HEK293 (cell line): ENCODE results near the gene ROBO1.

Experiments
- CTCF ChIA-PET: fragments of 350-600 bp; formaldehyde crosslinking; extraction: SDS; loops from one replicate; lab custom pipeline; 2021; ENCODE audit warnings: antibody characterized with exemption; lab: Yijun Ruan, JAX
- POLR2A ChIA-PET: fragments of 300-600 bp; formaldehyde crosslinking; extraction: SDS; loops from one replicate; lab custom pipeline; 2020; ENCODE audit warnings: antibody characterized with exemption, inconsistent platforms; lab: Yijun Ruan, JAX
- H3K27ac ChIP-seq: fragments of 200-500 bp; sonication (Bioruptor generic); 2 replicates; pipeline ENCODE4 v1.5.1; 2014; ENCODE audit warnings: low read depth, low read length, control low read depth, inconsistent platforms; ENCODE audit errors: extremely low read depth
- H3K36me3 ChIP-seq, 2 experiments: fragments of 200-500 bp in 1 of 2; sonication (Bioruptor generic) in 1 of 2; 1 replicate in 1 of 2; 2 replicates in 1 of 2; pipeline ENCODE4 v1.5.1; 2014 to 2017; ENCODE audit warnings: inconsistent platforms in 2 of 2, low read length in 2 of 2; ENCODE audit not compliant: control insufficient read depth in 2 of 2, insufficient read depth in 1 of 2
- H3K4me1 ChIP-seq: fragments of 200-500 bp; sonication (Bioruptor generic); 2 replicates; pipeline ENCODE4 v1.5.1; 2014; ENCODE audit warnings: mild to moderate bottlenecking, low read length, inconsistent platforms; ENCODE audit not compliant: control insufficient read depth, insufficient read depth
- H3K4me3 ChIP-seq: 2 replicates; pipeline ENCODE4 v1.5.1; 2011; ENCODE audit warnings: low read depth, mild to moderate bottlenecking, control low read depth, low read length, moderate library complexity
- H3K9me3 ChIP-seq: fragments of 200-500 bp; sonication (Bioruptor generic); 2 replicates; pipeline ENCODE4 v1.5.1; 2014; ENCODE audit warnings: low read depth, low read length, inconsistent platforms; ENCODE audit not compliant: control insufficient read depth, insufficient read depth
- FEZF1 ChIP-seq: fragments of 450-650 bp; formaldehyde crosslinking; IDR thresholded peaks from 2 replicates; pipeline ENCODE4 v1.5.1; 2016; ENCODE audit warnings: missing biosample characterization, missing genetic modification characterization
- IKZF3 ChIP-seq: fragments of 450-650 bp; IDR thresholded peaks from 2 replicates; pipeline ENCODE4 v1.5.0; 2018; ENCODE audit warnings: missing biosample characterization, mild to moderate bottlenecking, missing genetic modification characterization, moderate library complexity
- MEIS1 ChIP-seq: sonication (generic); formaldehyde crosslinking; IDR thresholded peaks from 2 replicates; pipeline ENCODE4 v1.8.1; 2022; ENCODE audit warnings: missing genetic modification reagents, mild to moderate bottlenecking, borderline replicate concordance
- OVOL3 ChIP-seq: fragments of 450-650 bp; formaldehyde crosslinking; IDR thresholded peaks from 2 replicates; pipeline ENCODE4 v1.5.1; 2016; ENCODE audit warnings: missing biosample characterization, missing genetic modification characterization
- PRDM10 ChIP-seq: fragments of 450-650 bp; formaldehyde crosslinking; IDR thresholded peaks from 2 replicates; pipeline ENCODE4 v1.5.1; 2016; ENCODE audit warnings: missing biosample characterization, missing genetic modification characterization
- SCRT1 ChIP-seq: fragments of 450-650 bp; formaldehyde crosslinking; IDR thresholded peaks from 2 replicates; pipeline ENCODE4 v1.5.1; 2016; ENCODE audit warnings: missing biosample characterization, missing genetic modification characterization, borderline replicate concordance
- SP3 ChIP-seq: fragments of 450-650 bp; formaldehyde crosslinking; IDR thresholded peaks from 2 replicates; pipeline ENCODE4 v1.5.1; 2016; ENCODE audit warnings: missing biosample characterization, missing genetic modification characterization
- TRIM28 ChIP-seq: IDR thresholded peaks from 2 replicates; pipeline ENCODE4 v1.6.1; 2011; ENCODE audit warnings: low read length, control low read depth, borderline replicate concordance
- YY1 ChIP-seq: fragments of 450-650 bp; formaldehyde crosslinking; IDR thresholded peaks from 2 replicates; pipeline ENCODE4 v1.5.1; 2018; ENCODE audit warnings: missing biosample characterization, missing genetic modification characterization
- ZNF174 ChIP-seq: fragments of 450-650 bp; formaldehyde crosslinking; IDR thresholded peaks from 2 replicates; pipeline ENCODE4 v1.5.0; 2017; ENCODE audit warnings: missing biosample characterization, mild to moderate bottlenecking, missing genetic modification characterization
- ZNF202 ChIP-seq: fragments of 450-650 bp; formaldehyde crosslinking; IDR thresholded peaks from 2 replicates; pipeline ENCODE4 v1.5.1; 2016; ENCODE audit warnings: missing biosample characterization, missing genetic modification characterization, borderline replicate concordance
- ZNF23 ChIP-seq: fragments of 450-650 bp; formaldehyde crosslinking; IDR thresholded peaks from 2 replicates; pipeline ENCODE4 v1.5.1; 2016; ENCODE audit warnings: missing biosample characterization, missing genetic modification characterization, borderline replicate concordance
- ZNF335 ChIP-seq: fragments of 450-650 bp; formaldehyde crosslinking; conservative IDR thresholded peaks from 2 replicates; pipeline ENCODE4 v1.5.1; 2016; ENCODE audit warnings: missing biosample characterization, missing genetic modification characterization
- ZNF350 ChIP-seq: fragments of 450-650 bp; formaldehyde crosslinking; IDR thresholded peaks from 2 replicates; pipeline ENCODE4 v1.5.0; 2017; ENCODE audit warnings: missing biosample characterization, mild to moderate bottlenecking, missing genetic modification characterization
- ZNF366 ChIP-seq: fragments of 450-650 bp; formaldehyde crosslinking; conservative IDR thresholded peaks from 2 replicates; pipeline ENCODE4 v1.5.1; 2016; ENCODE audit warnings: missing biosample characterization, missing genetic modification characterization
- ZNF488 ChIP-seq: fragments of 450-650 bp; formaldehyde crosslinking; IDR thresholded peaks from 2 replicates; pipeline ENCODE4 v1.5.1; 2016; ENCODE audit warnings: missing biosample characterization, missing genetic modification characterization
- ZNF530 ChIP-seq: fragments of 450-650 bp; formaldehyde crosslinking; IDR thresholded peaks from 2 replicates; pipeline ENCODE4 v1.5.1; 2016; ENCODE audit warnings: low read depth, missing biosample characterization, missing genetic modification characterization
- ZNF600 ChIP-seq: fragments of 450-650 bp; formaldehyde crosslinking; IDR thresholded peaks from 2 replicates; pipeline ENCODE4 v1.5.1; 2016; ENCODE audit warnings: missing biosample characterization, missing genetic modification characterization
- ZNF660 ChIP-seq: fragments of 450-650 bp; IDR thresholded peaks from 2 replicates; pipeline ENCODE4 v1.5.1; 2018; ENCODE audit warnings: missing biosample characterization, mild to moderate bottlenecking, missing genetic modification characterization
- ZNF670 ChIP-seq: fragments of 450-650 bp; formaldehyde crosslinking; IDR thresholded peaks from 2 replicates; pipeline ENCODE4 v1.5.1; 2016; ENCODE audit warnings: missing biosample characterization, missing genetic modification characterization, low read depth
- ZNF701 ChIP-seq: fragments of 450-650 bp; formaldehyde crosslinking; IDR thresholded peaks from 2 replicates; pipeline ENCODE4 v1.5.1; 2016; ENCODE audit warnings: missing biosample characterization, missing genetic modification characterization
- ZSCAN30 ChIP-seq: fragments of 450-650 bp; IDR thresholded peaks from 2 replicates; pipeline ENCODE4 v1.5.1; 2018; ENCODE audit warnings: missing biosample characterization, mild to moderate bottlenecking, missing genetic modification characterization, moderate library complexity
- ZXDB ChIP-seq: fragments of 450-650 bp; formaldehyde crosslinking; IDR thresholded peaks from 2 replicates; pipeline ENCODE4 v1.5.1; 2016; ENCODE audit warnings: missing biosample characterization, missing genetic modification characterization
- TF ChIP-seq, protein P1 (sequence below): fragments of 450-650 bp; formaldehyde crosslinking; IDR thresholded peaks from 2 replicates; pipeline ENCODE4 v1.5.1; 2017; ENCODE audit warnings: missing biosample characterization, missing genetic modification characterization
- TF ChIP-seq, protein P2 (sequence below): fragments of 450-650 bp; formaldehyde crosslinking; IDR thresholded peaks from 2 replicates; pipeline ENCODE4 v1.5.1; 2016; ENCODE audit warnings: missing biosample characterization, missing genetic modification characterization
- TF ChIP-seq, protein P3 (sequence below): fragments of 450-650 bp; formaldehyde crosslinking; IDR thresholded peaks from 2 replicates; pipeline ENCODE4 v1.5.1; 2016; ENCODE audit warnings: missing biosample characterization, missing genetic modification characterization

ROBO1 gene

DNA sequence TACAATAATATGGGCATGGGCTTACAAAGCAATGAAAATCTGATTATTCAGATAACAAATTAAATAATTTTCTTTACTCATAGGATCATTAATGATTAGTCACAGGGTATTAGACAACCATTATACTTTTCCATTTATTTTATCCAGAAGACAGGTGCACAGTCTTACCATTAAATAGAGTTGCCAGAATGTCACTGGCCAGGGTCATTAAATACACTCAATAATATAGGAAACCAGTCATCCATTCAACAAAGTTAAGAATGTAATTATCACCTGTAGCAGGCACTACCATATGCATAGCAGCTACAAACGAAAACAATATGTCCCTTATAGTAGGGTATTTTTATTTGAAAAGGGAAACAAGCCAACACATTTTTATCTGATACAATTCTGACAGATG, 16.1 kb downstream of the ROBO1 start:
- ChIA-PET CTCF (no interaction called here), POLR2A (no interaction called here)
- no peaks in the 10 kb centered on the region for H3K9me3 ChIP-seq
- no peaks in the 10 kb centered on the region for H3K4me1 ChIP-seq
- no peak overlapping the region for H3K4me3 ChIP-seq
- TF ChIP-seq ZNF335 (no peak), IKZF3 (tag by site-specific recombination) (no peak), YY1 (tag by site-specific recombination) (no peak), ZNF600 (tag by site-specific recombination) (no peak), ZNF670 (tag by site-specific recombination) (no peak), PRDM10 (no peak), OVOL3 (tag by site-specific recombination) (no peak), SP3 (tag by site-specific recombination) (no peak), ZNF701 (tag by site-specific recombination) (no peak), ZNF202 (tag by site-specific recombination) (no peak)
- TF ChIP-seq, protein P1, sequence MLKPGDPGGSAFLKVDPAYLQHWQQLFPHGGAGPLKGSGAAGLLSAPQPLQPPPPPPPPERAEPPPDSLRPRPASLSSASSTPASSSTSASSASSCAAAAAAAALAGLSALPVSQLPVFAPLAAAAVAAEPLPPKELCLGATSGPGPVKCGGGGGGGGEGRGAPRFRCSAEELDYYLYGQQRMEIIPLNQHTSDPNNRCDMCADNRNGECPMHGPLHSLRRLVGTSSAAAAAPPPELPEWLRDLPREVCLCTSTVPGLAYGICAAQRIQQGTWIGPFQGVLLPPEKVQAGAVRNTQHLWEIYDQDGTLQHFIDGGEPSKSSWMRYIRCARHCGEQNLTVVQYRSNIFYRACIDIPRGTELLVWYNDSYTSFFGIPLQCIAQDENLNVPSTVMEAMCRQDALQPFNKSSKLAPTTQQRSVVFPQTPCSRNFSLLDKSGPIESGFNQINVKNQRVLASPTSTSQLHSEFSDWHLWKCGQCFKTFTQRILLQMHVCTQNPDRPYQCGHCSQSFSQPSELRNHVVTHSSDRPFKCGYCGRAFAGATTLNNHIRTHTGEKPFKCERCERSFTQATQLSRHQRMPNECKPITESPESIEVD (tag by site-specific recombination): no peak
- no peaks in the 10 kb centered on the region for H3K36me3 ChIP-seq
- H3K27ac ChIP-seq: no peak overlapping the region

DNA sequence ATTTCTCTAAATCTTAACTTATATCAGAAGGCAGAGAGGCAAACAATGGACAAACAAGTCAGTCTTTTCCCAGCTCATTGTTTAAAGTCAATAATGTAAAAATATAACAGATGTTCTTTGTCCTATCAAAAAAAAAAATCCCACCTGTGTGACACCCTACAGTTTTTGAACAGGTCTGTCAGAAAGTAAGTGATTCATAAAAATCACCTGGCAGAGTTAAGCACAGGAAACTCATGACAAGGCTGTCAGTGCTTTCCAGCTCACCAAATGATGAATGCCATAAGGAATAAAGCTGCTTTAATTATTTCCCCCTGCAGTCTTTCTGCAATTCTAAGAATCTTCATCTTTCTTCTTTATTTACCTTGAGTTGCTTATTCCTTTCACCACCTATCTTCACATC, 30.3 kb downstream of the ROBO1 start:
- CTCF ChIA-PET: no interaction called here
- Histone ChIP-seq H3K4me1 (no peaks in the 10 kb centered on the region), H3K4me3 (no peak overlapping the region), H3K9me3 (no peaks in the 10 kb centered on the region), H3K36me3 (no peaks in the 10 kb centered on the region), H3K27ac (no peak overlapping the region)
- POLR2A ChIA-PET: no interaction called here
- no peak for TF ChIP-seq FEZF1 (tag by site-specific recombination)
- TF ChIP-seq, protein P1 (tag by site-specific recombination): no peak
- TF ChIP-seq SCRT1: no peak
- TF ChIP-seq ZNF23 (tag by site-specific recombination): no peak
- no peak for TF ChIP-seq ZNF174 (tag by site-specific recombination)
- TF ChIP-seq, protein P2, sequence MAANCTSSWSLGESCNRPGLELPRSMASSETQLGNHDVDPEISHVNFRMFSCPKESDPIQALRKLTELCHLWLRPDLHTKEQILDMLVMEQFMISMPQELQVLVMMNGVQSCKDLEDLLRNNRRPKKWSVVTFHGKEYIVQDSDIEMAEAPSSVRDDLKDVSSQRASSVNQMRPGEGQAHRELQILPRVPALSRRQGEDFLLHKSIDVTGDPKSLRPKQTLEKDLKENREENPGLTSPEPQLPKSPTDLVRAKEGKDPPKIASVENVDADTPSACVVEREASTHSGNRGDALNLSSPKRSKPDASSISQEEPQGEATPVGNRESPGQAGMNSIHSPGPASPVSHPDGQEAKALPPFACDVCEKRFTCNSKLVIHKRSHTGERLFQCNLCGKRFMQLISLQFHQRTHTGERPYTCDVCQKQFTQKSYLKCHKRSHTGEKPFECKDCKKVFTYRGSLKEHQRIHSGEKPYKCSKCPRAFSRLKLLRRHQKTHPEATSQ (tag by site-specific recombination): no peak
- TF ChIP-seq MEIS1 (CRISPR knock-in tag): no peak
- TF ChIP-seq ZNF530 (tag by site-specific recombination): no peak
- no peak for TF ChIP-seq ZNF660
- TF ChIP-seq TRIM28: no peak
- TF ChIP-seq ZNF488 (tag by site-specific recombination): no peak
- no peak for TF ChIP-seq ZSCAN30
- TF ChIP-seq, protein P3, sequence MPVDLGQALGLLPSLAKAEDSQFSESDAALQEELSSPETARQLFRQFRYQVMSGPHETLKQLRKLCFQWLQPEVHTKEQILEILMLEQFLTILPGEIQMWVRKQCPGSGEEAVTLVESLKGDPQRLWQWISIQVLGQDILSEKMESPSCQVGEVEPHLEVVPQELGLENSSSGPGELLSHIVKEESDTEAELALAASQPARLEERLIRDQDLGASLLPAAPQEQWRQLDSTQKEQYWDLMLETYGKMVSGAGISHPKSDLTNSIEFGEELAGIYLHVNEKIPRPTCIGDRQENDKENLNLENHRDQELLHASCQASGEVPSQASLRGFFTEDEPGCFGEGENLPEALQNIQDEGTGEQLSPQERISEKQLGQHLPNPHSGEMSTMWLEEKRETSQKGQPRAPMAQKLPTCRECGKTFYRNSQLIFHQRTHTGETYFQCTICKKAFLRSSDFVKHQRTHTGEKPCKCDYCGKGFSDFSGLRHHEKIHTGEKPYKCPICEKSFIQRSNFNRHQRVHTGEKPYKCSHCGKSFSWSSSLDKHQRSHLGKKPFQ (tag by site-specific recombination): no peak
- no peak for TF ChIP-seq ZNF350 (tag by site-specific recombination)
- no peak for TF ChIP-seq ZXDB (tag by site-specific recombination)
- TF ChIP-seq ZNF366: no peak
